Measurements from ENCODE around the gene ACBD6.
"Not testable (repeated sequence)": the region's sequence is repeated elsewhere in the genome, so short reads cannot be mapped to it uniquely, and the experiment has no call there.

ACBD6 gene

GRCh38 chr1:180498594-180498993, 3.8 kb downstream of the ACBD6 start:
- in situ Hi-C loops (cut with MboI; ENCODE audit: low sequenced_read_pairs) = no loop called here

- in situ Hi-C loops (cut with MboI; ENCODE audit: low sequenced_read_pairs) = no loop called here
Observed at GRCh38 chr1:180497826-180498225, 4.6 kb downstream of the ACBD6 start.

GRCh38 chr1:180494370-180494769, 8.0 kb downstream of the ACBD6 start:
- in situ Hi-C loops (cut with MboI; ENCODE audit: low sequenced_read_pairs) = no loop called here

GRCh38 chr1:180489976-180490375, 12.4 kb downstream of the ACBD6 start:
- in situ Hi-C loops (cut with MboI; ENCODE audit: low sequenced_read_pairs) = no loop called here

GRCh38 chr1:180489313-180489712, 13.1 kb downstream of the ACBD6 start:
- in situ Hi-C loops (cut with MboI; ENCODE audit: low sequenced_read_pairs) = no loop called here

- in situ Hi-C loops (cut with MboI; ENCODE audit: low sequenced_read_pairs) = no loop called here
Observed at GRCh38 chr1:180488661-180489060, 13.7 kb downstream of the ACBD6 start.

GRCh38 chr1:180486092-180486491, 16.3 kb downstream of the ACBD6 start:
- in situ Hi-C loops (cut with MboI; ENCODE audit: low sequenced_read_pairs) = no loop called here

GRCh38 chr1:180484490-180484889, 17.9 kb downstream of the ACBD6 start:
- in situ Hi-C loops (cut with MboI; ENCODE audit: low sequenced_read_pairs) = no loop called here

GRCh38 chr1:180482425-180483275, 19.7 kb downstream of the ACBD6 start:
- in situ Hi-C loops (cut with MboI; ENCODE audit: low sequenced_read_pairs) = no loop called here

GRCh38 chr1:180470031-180470430, 32.3 kb downstream of the ACBD6 start:
- in situ Hi-C loops (cut with MboI; ENCODE audit: low sequenced_read_pairs) = no loop called here

- in situ Hi-C loops (cut with MboI; ENCODE audit: low sequenced_read_pairs) = no loop called here
Observed at GRCh38 chr1:180468311-180468710, 34.1 kb downstream of the ACBD6 start.

- in situ Hi-C loops (cut with MboI; ENCODE audit: low sequenced_read_pairs) = no loop called here
Observed at GRCh38 chr1:180462102-180462501, 40.3 kb downstream of the ACBD6 start.

GRCh38 chr1:180461682-180462081, 40.7 kb downstream of the ACBD6 start:
- in situ Hi-C loops (cut with MboI; ENCODE audit: low sequenced_read_pairs) = not testable (repeated sequence)

GRCh38 chr1:180458807-180459206, 43.6 kb downstream of the ACBD6 start:
- in situ Hi-C loops (cut with MboI; ENCODE audit: low sequenced_read_pairs) = no loop called here

GRCh38 chr1:180456191-180456590, 46.2 kb downstream of the ACBD6 start:
- in situ Hi-C loops (cut with MboI; ENCODE audit: low sequenced_read_pairs) = no loop called here

GRCh38 chr1:180451504-180451903, 50.9 kb downstream of the ACBD6 start:
- in situ Hi-C loops (cut with MboI; ENCODE audit: low sequenced_read_pairs) = no loop called here

GRCh38 chr1:180444522-180444921, 57.9 kb downstream of the ACBD6 start:
- in situ Hi-C loops (cut with MboI; ENCODE audit: low sequenced_read_pairs) = no loop called here

- in situ Hi-C loops (cut with MboI; ENCODE audit: low sequenced_read_pairs) = no loop called here
Observed at GRCh38 chr1:180440335-180440734, 62.0 kb downstream of the ACBD6 start.

- in situ Hi-C loops (cut with MboI; ENCODE audit: low sequenced_read_pairs) = no loop called here
Observed at GRCh38 chr1:180435566-180435965, 66.8 kb downstream of the ACBD6 start.

GRCh38 chr1:180433873-180434272, 68.5 kb downstream of the ACBD6 start:
- in situ Hi-C loops (cut with MboI; ENCODE audit: low sequenced_read_pairs) = no loop called here

GRCh38 chr1:180431683-180432082, 70.7 kb downstream of the ACBD6 start:
- in situ Hi-C loops (cut with MboI; ENCODE audit: low sequenced_read_pairs) = no loop called here

- in situ Hi-C loops (cut with MboI; ENCODE audit: low sequenced_read_pairs) = no loop called here
Observed at GRCh38 chr1:180428782-180429695, 73.3 kb downstream of the ACBD6 start.
